Stimulated activated effector memory CD8-positive, alpha-beta T cell treated with anti-CD3 and anti-CD28 coated beads, Interleukin-12 subunit alpha, Interleukin-12 subunit beta, amount 100 ng/mL, for 72 hours (primary cell): ENCODE measurements around the gene FIBCD1.

Experiments
- ATAC-seq: fragments of 150-1000 bp; cut with Tn5 transposase; 2 replicates; pipeline ENCODE4 v1.10.0; 2021
- DNase-seq, 2 donors: peaks; one replicate each; pipeline ENCODE4 v3.0.0; 2021 to 2022; ENCODE audit warnings: low spot score in 2 of 2
- H3K27ac Mint-ChIP-seq: one replicate; pipeline ENCODE4 v1.8.0; 2022; ENCODE audit warnings: mild to moderate bottlenecking, mixed read lengths
- H3K36me3 Mint-ChIP-seq: one replicate; pipeline ENCODE4 v1.8.0; 2022; ENCODE audit warnings: mild to moderate bottlenecking, mixed read lengths
- H3K4me1 Mint-ChIP-seq: one replicate; pipeline ENCODE4 v1.8.0; 2022; ENCODE audit warnings: mixed read lengths
- H3K4me3 Mint-ChIP-seq: one replicate; pipeline ENCODE4 v1.8.0; 2022; ENCODE audit warnings: mild to moderate bottlenecking, mixed read lengths
- H3K9me3 Mint-ChIP-seq: one replicate; pipeline ENCODE4 v1.8.0; 2022; ENCODE audit warnings: mixed read lengths

Gene FIBCD1

DNA sequence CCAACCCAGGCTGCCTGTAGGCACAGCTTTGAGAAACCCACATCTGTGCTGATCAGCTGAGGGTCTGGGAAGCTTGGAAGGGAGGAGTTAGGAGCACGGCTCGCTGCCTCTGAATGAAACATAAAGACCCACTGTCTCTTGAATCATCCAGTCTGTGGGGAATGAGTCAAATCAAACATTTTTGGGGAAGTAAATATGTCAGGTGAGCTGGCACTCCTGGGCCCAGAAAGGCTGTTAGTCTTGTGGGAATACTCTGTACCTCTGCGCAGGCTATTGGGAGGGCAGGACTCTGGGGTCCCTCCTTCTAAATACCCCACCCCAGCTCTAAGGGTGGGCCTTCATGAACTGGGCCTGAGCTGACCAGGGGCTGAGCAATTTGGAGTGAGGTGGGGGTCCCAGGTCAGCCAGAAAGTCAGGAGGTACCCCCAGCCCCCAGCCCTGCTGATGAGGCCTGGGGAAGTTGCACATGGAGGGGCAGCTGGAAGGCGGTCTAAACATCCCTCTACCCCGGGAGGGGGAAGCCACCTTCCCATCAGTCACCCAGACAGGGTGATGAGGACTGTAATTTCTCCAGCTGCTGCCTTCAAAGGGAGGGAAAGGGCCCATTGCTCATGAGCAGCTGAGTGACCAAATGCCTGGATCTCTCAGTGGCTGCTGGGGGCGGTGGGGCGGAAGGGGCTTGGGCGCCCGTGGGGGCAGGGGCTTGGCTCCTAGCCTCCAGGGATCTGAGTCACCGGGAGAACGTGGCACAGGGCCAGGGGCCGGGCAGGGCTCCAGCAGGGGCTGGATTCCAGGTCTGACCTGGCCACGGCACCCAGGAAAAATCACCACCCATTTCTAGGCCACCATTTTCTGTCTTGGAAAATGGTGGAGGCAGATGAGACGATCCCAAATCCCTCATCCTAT is 10.8 kb downstream of the FIBCD1 start:
- DNase-seq: no peak
- Mint-ChIP-seq H3K36me3 (peaks cover 6% of the 10 kb centered on the region), H3K4me1 (no peaks in the 10 kb centered on the region), H3K4me3 (no peak overlapping the region), H3K9me3 (no peaks in the 10 kb centered on the region), H3K27ac (no peak overlapping the region)
- peak; percentile 32 for ATAC-seq

DNA sequence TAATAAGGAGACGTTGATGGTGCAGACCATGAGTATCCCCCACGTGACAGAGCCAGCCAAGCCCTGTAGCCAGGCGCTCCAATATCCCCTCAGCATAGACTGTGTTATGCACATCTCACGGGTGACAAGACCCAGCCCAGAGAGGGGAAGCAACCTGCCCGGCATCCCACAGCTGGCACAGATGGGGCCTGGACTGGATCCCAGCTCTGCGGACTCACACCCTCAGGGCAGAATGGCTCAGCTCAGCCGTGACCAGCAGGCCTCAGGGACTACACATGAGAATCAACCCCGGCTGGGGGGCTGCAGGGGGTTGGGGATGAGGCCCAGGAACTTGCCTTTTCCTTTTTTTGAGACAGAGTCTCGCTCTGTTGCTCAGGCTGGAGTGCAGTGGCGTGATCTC is 11.7 kb downstream of the FIBCD1 start:
- Mint-ChIP-seq H3K4me1 (no peaks in the 10 kb centered on the region), H3K9me3 (no peaks in the 10 kb centered on the region), H3K4me3 (no peak overlapping the region), H3K36me3 (peaks cover 6% of the 10 kb centered on the region), H3K27ac (no peak overlapping the region)
- DNase-seq (no peak), ATAC-seq (no peak)

DNA sequence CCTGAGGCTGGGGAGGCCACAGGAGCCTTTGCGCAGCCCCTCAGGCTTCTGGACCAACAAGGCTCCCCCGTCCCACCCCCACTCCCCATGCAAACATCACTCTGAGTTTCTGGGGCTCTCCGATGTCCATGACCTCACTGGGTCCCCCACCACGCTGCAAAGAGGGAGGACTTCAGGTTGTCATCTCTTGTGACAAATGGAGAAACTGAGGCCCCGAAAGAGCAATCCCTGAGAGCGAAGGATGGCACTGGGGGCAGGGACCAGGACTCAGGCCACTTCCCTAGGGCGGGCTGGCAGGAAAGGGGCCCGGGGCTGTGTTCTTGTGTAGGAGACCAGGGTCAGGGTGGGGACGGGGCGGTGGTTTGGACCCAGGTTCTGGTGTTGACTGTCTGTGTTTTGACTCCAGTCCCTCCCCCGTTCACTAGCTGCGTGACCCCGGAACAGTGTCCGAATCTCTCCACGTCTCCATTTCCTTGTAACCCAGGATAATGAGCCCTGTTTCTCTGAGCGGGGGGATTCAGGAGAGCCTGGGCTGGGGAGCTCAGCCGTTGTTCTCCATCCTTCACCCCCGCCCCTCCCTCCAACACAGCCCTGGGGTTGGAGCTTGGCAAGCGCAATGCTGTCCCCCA is 13.9 kb downstream of the FIBCD1 start:
- no peaks in the 10 kb centered on the region for H3K9me3 Mint-ChIP-seq
- H3K4me1 Mint-ChIP-seq: no peaks in the 10 kb centered on the region
- DNase-seq (no peak), ATAC-seq (no peak)
- H3K27ac Mint-ChIP-seq: no peak overlapping the region
- H3K4me3 Mint-ChIP-seq: no peak overlapping the region
- peaks cover 2% of the 10 kb centered on the region for H3K36me3 Mint-ChIP-seq

DNA sequence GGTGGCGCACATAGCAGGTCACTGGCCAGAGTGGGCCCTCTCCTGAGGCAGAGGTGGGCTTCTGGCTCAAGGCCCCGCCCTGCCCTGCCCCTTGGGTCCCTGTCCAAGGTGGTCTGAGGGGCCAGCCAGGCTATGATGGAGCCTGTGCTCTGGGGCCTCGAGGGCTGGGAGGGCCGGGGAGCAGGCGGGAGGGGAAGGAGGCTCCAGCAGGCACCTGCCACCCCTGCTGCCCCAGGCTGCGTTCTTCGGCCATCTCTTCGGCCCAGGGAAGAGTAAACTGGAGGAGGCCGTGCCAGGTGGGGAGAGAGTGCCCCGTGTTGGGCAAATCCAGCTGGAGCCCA is 14.6 kb downstream of the FIBCD1 start:
- Mint-ChIP-seq H3K9me3 (no peaks in the 10 kb centered on the region), H3K27ac (no peak overlapping the region), H3K36me3 (no peaks in the 10 kb centered on the region), H3K4me3 (no peak overlapping the region), H3K4me1 (no peaks in the 10 kb centered on the region)
- no peak for ATAC-seq
- DNase-seq: no peak

DNA sequence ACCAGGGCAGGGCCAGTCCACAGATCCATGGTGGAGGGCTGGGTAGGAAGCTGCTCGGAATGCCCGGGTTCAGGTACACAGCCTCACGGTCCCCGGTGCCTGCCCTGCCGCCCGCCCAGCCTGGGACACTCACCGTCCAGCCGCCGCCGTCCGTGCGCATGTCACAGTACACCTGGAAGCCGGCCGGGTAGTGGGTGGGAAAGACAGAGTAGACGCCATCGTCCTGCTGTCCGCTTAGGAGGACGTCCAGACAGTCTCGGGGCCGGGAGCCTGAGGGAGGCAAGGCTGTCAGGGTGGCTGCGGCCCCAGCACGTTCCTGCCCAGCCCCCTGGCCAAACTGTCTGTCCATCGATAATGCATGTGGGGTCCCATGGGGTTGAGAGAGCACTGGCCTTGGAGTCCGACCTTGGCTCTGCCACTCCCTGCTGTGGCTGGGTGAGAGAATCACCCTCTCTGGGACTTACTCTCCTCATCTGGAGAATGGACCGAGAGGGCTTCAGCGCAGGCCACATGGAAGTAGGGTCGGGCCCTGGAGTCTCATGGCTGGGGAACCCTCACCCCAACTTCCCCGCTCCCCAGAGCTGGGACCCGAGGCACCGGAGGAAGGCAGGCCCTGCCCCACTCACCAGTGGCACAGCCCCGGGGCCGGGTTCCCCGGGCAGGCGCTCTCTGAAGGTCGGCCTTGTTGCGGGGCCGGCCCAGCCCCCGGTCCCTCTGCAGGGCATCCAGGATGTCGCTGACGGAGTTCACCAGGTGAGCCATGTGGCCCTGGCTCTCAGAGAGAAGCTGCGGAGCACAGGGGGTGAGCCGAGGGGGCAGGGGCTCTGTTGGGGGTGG is 15.2 kb downstream of the FIBCD1 start:
- no peak for ATAC-seq
- H3K4me3 Mint-ChIP-seq: no peak overlapping the region

DNA sequence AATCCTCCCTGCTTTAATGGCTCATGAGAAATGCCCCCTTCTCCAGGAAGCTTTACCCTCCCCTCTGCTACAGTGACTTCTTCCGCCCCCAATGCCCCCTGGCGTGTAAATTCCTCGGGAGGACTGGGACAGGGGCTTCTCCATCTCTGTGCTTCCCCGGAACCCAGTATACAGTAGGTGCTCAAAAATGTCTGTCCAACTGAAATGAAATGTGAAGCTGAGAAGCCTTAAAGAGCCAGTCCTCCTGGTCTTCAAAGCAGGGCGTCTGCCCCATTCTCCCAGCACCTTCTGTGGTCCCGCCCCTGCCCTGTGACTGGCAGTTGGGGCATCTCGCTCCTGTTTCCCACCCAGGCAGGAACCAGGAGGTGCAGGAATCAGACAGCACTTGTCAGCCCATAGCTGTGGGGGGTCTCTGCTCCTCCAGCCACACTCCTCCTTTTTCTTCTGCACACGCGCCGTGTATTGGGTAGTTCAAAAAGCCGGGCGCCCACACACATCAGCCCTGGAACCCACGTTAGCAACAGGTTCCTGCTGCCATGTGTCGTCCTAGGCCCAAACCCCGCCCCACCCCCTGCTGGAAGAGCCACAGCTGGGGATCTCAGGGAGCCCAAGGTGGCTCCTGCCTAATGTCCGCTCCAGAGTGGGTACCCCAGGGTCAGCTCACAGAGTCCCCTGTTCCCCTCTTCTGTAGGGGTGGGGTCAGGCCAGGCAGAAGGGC is 16.0 kb downstream of the FIBCD1 start:
- ATAC-seq (no peak), DNase-seq (no peak)
- Mint-ChIP-seq H3K27ac (no peak overlapping the region), H3K9me3 (no peaks in the 10 kb centered on the region), H3K4me1 (no peaks in the 10 kb centered on the region), H3K4me3 (no peak overlapping the region), H3K36me3 (no peaks in the 10 kb centered on the region)

More for the DNA sequence above, 15.2 kb downstream of the FIBCD1 start:
- DNase-seq: no peak
- no peaks in the 10 kb centered on the region for H3K4me1 Mint-ChIP-seq
- no peaks in the 10 kb centered on the region for H3K36me3 Mint-ChIP-seq
- no peaks in the 10 kb centered on the region for H3K9me3 Mint-ChIP-seq
- no peak overlapping the region for H3K27ac Mint-ChIP-seq

DNA sequence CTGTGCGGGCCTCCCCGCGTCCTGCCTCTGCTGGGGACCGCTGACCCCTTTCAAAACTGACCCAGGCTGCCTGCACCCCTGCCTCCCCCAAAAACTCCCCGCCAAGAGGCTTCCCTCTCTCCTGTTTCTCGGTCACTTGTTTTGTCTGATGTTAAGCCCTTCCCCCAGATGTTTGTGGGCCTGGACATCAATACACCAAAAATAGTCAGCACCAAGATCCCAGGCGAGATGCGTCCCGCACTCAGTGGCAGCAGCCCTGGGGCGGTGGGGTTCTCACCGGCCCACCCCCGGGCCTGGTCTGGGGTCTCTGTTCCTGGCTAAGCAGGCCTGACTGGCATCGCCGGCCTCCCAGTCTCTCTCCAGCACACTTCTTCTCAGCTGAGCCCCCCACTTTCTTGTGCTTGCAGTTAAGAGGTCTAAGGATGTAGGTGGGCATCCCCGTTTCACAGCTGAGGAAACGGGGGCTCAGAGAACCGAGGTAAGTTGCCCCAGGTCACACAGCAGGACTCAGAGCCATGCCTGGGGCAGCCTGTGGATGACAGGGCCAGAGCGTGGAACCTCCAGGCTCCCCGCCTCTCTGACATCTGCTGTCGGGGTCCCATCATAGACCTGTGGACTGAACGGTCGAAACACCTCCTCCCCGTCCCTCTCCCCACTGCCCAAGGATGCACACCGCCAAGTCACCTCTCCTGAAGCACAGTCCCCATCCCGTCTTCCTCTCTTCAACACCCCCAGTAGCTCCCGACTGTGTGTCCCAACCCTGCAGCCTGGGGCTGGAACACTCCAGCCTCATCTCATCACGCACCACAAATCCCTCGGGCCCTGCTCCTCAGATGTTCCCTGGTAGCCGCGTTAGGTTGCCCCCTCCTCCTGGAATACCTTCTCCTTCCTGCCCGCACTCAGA is 16.8 kb downstream of the FIBCD1 start:
- DNase-seq (no peak), ATAC-seq (no peak)
- no peaks in the 10 kb centered on the region for H3K36me3 Mint-ChIP-seq
- no peaks in the 10 kb centered on the region for H3K9me3 Mint-ChIP-seq
- no peak overlapping the region for H3K27ac Mint-ChIP-seq
- no peak overlapping the region for H3K4me3 Mint-ChIP-seq
- H3K4me1 Mint-ChIP-seq: no peaks in the 10 kb centered on the region

DNA sequence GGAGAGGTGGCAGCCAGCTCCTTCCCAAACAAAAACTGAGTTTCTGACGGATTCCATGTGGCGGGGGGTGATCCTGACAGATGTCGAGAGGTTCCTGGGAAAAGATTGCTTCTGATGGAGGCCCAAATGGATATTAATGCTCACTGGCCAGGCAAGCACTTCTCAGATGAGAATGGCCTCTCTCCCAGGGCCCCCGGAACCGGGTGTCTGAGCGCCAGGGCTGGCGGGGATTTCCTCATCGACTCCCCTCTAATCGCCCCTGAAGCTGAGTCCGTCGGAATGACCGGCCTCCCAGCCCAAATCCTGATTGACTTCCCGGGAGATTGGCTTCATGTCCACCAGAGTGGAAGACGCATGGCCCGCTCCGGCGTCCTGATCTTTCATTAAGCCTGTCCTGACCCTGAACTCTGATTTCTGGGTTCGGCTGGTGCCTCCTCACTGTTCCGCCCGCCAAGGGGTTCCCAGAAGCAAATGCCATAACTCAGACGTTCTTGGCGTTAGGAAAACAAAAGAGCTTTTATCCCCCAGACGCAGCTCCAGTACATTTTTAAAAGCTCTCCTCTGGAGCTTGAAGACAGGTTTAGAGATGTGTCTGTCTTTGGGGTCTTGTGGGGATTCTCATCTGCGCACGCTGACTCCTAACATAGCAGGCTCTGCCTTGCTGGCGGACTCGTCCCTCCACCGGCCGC is 17.6 kb downstream of the FIBCD1 start:
- no peak for DNase-seq
- Mint-ChIP-seq H3K4me1 (no peaks in the 10 kb centered on the region), H3K36me3 (no peaks in the 10 kb centered on the region), H3K9me3 (no peaks in the 10 kb centered on the region), H3K4me3 (no peak overlapping the region), H3K27ac (no peak overlapping the region)
- no peak for ATAC-seq

DNA sequence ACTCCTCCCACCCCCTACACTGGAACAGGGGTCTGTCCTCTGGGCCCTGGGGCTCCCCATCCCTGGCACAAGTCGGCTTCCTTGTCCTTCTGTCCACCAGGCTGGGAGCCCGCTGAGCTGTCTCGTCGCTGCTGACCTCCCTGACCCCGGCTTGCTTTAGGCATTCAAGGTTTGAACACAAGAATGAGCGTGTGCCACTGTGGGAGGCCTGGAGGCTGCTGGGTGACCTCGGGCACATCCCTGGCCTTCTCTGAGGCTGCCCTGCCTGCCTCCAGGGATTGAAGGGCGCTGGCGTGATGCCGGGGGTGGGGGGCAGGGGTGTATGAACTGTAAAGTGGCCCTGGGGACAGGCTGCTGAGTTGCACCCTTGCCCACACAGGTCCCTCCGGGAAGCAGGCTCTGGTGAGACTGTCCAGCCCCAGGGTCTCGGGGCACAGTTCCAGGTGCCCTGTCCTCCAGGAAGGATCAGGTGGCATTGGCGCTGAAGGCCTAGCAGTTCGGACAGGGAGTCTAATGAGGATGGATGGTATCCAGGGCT is 18.2 kb downstream of the FIBCD1 start:
- ATAC-seq: no peak
- no peak for DNase-seq
- H3K4me3 Mint-ChIP-seq: no peak overlapping the region
- H3K27ac Mint-ChIP-seq: no peak overlapping the region
- H3K36me3 Mint-ChIP-seq: no peaks in the 10 kb centered on the region
- no peaks in the 10 kb centered on the region for H3K9me3 Mint-ChIP-seq
- no peaks in the 10 kb centered on the region for H3K4me1 Mint-ChIP-seq

DNA sequence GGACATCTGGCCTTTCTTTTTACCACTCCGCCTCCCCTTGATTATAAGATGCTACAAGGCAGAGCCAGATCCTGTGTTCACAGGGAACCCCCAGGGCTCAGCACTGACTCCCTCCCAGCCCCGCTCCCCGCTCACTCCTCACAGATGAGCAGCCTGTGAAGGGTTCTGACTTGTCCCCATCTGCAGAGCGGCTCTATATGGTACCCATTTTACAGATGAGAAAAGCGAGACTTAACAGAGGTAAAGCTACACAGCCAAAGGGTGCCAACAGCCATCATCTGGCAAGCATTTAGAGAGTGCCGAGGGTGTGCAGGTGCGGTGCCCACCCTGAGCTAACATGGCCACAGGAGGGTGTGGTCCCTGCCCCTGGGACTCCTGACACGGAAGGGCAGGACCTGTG is 18.8 kb downstream of the FIBCD1 start:
- H3K36me3 Mint-ChIP-seq: no peaks in the 10 kb centered on the region
- H3K4me3 Mint-ChIP-seq: no peak overlapping the region
- no peak for ATAC-seq
- H3K27ac Mint-ChIP-seq: no peak overlapping the region
- no peaks in the 10 kb centered on the region for H3K9me3 Mint-ChIP-seq
- H3K4me1 Mint-ChIP-seq: no peaks in the 10 kb centered on the region
- no peak for DNase-seq

DNA sequence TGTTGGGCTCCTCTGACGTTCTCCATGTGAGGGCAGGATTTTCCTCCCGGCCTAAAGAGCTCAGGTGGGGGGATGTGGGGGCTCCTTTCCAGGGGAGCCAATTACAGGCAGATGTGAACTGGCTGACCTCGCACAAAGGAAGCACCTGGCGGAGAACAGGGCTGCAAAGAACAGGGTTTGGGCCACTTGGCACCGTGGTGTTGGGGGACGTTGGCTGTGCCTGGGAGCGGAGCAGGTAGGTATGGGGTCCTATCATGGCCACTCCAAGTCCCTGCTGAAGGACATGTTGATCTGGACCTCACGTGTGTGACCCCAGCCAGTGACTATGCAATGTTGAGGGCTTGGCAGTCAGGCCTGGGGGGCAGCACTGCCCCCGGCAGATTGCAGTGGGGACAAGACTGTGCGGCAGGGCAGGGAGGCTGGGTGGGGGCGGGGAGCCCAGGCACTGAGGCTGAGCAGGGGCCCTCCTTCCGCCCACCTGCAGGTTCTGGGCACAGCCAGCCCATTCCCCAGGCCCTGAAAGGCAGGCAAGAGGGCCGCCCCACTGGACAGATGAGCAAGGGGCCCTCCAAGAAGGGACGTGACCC is 19.4 kb downstream of the FIBCD1 start:
- Mint-ChIP-seq H3K4me3 (no peak overlapping the region), H3K27ac (no peak overlapping the region)
- ATAC-seq: no peak

DNA sequence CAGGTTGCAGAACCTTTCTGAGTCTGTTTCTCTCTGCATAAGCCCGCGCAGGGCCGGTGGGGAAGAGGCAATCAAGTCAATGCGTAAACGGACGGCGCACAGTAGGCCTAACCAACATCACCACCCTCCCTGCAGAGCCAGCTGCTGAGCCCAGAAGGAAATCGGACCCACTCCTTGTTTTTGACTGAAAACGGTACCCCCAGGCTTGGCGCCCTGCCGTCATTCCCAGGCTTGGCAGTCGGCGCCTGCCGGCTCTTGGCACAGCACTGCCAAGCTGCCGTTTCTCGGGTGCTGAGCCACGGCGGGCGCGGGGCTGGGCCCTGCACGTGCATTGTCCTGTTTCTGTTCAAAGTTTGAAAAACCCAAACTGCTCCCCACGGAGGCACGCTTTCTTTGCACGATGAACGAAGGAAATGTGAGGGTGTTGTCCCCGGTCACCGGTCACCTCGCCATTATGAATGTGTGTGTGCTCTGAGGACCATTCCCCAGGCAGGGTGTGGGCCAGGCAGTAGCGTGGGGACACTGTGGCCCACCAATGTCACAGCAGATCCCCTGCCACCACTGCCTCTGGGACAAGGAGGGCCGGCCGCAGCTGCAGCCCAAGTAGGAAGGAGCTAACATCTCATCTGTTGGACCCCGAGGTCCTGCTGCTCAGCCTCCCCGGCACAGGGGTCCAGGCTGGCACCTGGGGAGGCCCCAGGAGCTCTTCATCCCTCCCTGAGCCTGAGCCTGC is 20.1 kb downstream of the FIBCD1 start:
- H3K4me3 Mint-ChIP-seq: no peak overlapping the region
- ATAC-seq (no peak), DNase-seq (no peak)
- H3K9me3 Mint-ChIP-seq: no peaks in the 10 kb centered on the region
- H3K36me3 Mint-ChIP-seq: no peaks in the 10 kb centered on the region
- no peaks in the 10 kb centered on the region for H3K4me1 Mint-ChIP-seq
- no peak overlapping the region for H3K27ac Mint-ChIP-seq

More for the DNA sequence above, 19.4 kb downstream of the FIBCD1 start:
- Mint-ChIP-seq H3K4me1 (no peaks in the 10 kb centered on the region), H3K9me3 (no peaks in the 10 kb centered on the region), H3K36me3 (no peaks in the 10 kb centered on the region)
- no peak for DNase-seq
